ENCODE measurements around the gene PPP2R5B.
"Not testable (repeated sequence)": the region's sequence is repeated elsewhere in the genome, so short reads cannot be mapped to it uniquely, and the experiment has no call there.

The PPP2R5B gene

DNA sequence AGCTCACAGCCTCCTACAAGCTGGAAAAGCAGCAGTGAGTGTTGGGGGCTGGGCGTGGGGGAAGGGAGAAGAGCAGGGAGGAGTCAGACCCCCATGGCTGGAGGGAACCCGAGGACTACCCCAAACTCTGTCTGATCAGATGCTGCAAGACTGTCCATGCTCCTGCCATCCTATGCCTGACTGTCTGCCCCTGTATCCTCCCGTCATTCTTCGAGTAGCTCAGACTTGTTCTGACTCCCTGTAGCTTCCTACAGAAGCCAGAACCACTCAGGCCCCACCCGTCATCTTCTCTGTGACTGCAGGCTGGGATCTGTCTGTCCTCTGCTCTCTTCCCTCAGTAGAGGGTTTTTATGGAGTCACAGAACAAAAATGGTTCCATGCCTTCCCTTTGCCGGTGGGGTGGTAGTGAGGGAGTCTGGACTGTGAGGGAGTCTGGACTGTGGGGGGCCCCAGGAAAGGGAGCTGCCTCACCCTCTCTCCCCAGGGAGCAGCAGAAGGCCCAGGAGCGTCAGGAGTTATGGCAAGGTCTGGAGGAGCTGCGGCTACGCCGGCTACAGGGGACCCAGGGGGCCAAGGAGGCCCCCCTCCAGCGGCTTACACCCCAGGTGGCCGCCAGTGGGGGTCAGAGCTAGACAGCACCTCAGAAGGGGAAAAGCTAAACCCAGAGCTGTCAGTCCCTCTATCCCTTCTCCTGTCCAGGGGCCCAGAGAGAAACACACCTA lies 8.9 kb downstream of the PPP2R5B start:
- DNase-seq = no peak

DNA sequence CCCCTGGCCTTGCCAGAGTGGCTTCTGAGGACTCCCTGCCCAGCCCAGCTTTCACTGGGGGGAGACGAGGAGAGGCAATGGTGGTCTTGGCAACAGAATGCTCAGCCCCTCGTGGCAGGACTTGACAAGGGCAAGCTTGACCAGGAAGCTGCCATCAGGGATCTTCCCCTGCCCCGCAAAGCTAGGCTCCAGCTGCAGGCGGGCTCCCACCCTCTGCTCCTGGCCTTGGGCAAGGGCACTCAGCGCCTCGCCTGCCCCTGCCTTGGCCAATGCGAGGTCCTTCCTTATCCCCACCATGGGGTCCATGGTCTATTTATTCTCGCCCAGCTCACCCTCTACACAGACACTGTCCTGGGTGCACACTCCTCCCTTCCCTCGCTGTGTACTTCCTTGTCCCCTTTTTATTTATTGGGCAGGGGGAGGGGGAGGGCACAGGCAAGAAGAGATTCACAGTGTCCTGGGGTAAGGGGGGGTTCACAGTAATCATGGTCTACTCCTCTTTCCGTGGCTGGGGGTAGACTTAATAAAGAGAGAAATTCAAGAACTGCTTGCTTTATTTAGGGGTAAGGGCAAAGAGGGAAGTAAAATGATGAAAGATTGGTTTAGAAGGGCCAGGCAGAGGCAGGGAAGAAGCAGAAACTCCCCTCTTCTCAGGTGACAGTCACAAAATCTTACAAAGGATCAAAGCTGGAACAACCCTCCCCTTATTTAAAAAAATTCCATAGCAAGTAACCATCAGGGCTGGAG lies 9.6 kb downstream of the PPP2R5B start:
- DNase-seq = no peak

DNA sequence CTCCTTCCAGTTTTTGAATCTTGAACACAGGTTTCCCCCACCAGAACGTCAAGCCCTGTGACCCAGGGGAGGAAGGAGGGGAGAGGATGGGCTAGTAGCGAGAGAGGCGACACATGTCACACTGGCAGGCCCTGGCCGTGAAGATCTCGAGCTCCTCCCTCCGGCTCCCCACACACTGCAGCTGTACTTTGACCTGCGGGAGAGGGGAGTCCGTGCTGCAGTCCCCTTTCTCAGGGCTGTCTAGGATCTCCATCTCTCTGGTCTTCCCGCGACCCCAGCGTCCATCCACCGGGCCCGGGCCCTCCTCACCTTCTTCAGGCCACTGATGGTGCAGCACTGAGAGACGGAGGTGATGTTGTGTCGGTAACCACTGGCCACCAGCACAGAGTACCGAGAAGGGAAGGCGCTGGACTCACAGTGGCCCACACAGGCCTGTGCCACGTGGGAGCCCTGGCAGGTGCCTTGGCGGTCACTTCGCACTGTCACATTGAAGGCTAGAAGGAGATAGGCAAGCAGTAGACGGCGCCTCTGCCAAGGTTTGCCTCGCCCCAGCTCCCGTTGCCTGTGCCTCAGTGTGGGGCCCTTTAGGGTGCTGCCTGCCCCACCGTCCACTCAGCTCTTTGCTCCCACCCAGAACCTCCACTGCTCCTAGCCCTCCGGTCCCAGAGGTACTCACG lies 10.3 kb downstream of the PPP2R5B start:
- no peak for DNase-seq

DNA sequence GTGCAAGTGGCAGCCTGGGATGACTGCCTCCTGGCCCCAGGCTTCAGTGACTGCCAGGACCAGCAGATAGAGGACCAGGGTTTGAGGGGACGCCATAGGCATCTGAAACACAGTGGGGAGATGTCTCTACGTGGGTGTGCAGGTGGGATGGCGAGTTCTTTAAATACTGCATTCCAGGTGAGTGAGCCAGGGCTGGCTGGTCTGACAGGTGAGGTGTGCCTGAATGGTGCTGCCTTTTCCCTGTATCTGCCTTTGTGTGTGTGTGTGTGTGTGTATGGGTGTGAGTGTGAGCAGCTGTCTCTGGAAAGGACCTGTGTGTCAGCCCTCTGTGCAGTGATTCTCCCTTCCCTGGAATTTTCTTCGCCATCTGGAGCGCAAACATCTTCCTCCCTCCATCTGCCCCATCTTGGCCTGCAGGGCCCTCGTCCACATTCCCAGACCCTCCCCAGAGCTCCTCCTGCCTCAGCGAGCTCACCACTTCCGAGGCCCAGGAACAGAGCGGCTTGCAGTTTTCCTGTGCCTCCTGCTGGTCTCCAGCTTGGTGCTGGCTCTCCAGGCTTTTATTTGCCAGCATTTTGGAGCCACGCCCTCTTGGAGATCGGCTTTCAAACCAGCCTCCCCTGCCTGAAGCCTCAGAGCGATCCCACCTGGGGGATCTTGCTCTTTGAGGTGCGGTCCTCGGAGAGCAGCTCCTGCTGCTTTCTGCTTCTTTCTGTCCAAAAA lies 11.0 kb downstream of the PPP2R5B start, which contains the start of gene GPHA2:
Gene GPHA2, minus strand, starts transcription at position 535 of the 723 bp plus-strand sequence. Its CDS starts 433 bp downstream, at position 102.
- DNase-seq = no peak

DNA sequence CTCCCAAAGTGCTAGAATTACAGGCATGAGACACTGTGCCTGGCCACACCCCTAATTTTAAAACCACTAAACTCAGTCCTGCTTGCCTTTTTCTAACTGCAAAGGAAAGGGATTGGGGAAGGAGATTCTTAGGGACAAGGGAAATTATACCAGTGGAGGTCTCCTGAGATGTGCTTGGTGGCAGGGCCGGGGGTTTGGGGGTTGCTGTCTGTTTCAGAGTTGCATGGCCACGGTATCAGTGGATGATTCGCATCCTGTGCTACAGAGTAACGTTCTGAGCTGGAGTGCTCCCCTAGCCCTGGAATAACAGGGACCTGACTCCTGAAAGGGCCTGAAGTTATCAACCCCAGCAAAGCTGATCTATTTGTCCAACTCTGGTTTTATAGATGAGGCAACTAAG lies 12.1 kb downstream of the PPP2R5B start:
- no peak for DNase-seq

DNA sequence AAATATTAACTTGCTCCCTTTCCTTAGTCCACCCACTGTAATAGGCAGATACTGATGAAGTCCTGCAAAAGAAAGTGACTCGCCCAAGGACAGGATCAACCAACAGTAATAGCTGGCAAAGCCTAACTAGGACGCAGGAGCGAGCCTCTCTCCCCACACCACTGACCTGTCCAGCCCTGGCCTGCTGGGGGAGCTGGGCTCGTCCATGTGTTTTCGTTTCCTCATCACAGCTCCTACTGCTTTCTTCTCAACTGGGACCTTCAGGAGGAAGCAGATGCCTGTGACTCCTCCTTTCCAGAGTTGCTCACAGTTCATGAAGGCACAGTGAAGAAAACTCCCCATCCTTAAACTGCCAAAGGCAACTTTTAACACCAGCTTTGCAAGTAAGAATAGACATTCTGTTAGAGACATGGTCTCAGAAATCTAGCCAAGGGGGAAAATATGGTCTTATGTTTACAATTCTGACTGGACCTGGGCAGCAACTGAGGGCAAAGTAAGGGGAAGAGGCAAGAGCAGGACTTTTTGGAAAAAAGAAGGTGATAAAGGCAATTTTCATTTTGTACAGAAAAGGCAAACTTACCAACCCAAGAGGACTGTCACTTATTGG lies 22.8 kb downstream of the PPP2R5B start:
- DNase-seq = no peak

DNA sequence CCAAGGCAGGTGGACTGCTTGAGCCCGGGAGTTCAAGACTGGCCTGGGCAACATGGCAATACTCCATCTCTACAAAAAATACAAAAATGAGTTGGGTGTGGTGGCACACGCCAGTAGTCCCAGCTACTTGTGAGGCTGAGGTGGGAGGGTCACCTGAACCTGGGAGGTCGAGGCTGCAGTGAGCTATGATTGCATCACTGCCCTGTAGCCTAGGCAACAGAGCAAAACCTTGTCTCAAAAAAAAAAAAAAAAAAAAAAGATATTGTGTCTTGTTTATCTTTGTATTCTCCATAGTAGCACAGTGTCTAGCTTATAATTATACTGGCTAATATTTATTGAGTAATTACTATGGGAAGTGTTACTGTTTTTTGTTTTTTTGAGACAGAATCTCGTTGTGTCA lies 27.0 kb downstream of the PPP2R5B start:
- DNase-seq = no peak

DNA sequence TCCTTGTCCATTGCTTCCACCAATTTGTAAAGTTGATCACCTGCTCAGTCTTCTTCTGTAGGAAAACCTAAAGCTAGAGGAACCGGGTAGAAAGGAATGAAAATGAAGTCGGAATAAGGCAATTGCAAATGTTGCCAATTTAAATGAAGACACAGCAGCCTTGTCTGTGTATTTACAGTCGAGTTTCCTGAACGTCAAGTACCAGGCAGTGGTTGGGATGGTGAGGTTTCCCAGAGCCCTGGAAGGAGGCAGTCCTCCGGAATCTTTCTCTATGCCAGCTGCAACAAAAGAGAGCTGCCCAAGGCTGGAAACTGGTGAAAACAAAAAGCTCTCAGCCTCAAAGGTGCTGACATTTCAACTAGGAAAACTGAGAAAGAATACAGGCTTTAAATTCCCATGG lies 29.7 kb downstream of the PPP2R5B start:
- DNase-seq = no peak

DNA sequence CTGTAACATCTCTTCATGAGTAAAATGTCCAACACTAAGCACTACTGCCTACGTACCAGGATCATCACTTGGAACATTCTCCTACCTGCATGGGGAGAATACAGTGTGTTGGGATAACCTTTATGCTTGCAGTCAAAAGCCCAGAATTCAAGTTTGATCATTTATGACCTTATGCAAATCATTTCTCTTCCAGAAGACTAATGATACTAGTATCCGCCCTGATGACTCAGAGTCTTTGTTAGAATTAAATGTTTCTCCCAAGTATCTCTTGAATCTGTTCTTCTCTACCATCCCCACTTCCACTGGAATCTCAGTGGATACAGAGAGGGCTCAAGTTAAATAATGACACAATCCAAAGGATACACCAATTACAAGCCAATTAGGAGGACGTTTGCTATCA lies 35.0 kb downstream of the PPP2R5B start:
- no peak for DNase-seq

DNA sequence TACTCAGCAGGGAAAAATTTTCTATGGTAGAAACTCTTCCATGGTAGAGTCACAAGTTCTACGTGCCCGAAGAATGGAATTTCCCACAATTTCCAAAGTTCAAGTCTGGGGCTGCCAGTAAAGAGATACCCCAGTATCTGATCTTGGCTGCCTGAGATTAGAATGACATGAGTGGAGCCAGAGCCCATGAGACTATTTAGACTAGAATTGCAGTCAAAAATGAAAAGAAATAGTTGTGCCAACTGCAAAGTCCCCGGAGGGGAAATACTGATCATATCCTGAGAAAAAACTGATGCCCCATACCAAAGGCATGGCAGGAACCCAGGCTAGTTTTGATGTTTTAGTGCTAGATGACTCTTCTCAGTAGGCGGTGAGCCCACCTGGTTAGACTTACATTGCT lies 36.2 kb downstream of the PPP2R5B start:
- no peak for DNase-seq

DNA sequence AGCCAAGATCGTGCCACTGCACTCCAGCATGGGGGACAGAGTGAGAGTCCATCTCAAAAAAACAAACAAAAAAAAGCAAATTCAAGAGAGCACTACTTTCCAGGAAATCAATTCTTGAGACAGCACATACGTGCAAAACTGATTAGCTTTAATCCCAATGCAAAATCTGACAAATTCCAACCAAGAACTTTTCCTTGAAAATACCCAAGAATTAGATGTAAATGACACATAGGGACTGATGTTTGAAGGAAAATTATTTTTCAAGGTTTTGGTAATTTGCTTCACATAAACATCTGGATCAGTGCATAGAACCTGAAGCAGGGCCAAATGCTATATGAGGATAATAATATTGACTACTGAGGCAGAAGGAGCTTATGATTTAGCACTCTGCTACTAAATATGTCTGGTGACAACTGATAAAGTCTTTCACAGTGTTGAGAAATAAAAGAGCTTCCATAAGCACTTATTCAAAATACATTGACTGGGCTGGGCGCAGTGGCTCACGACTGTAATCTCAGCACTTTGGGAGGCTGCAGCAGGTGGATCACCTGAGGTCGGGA lies 38.7 kb downstream of the PPP2R5B start:
- no peak for DNase-seq

DNA sequence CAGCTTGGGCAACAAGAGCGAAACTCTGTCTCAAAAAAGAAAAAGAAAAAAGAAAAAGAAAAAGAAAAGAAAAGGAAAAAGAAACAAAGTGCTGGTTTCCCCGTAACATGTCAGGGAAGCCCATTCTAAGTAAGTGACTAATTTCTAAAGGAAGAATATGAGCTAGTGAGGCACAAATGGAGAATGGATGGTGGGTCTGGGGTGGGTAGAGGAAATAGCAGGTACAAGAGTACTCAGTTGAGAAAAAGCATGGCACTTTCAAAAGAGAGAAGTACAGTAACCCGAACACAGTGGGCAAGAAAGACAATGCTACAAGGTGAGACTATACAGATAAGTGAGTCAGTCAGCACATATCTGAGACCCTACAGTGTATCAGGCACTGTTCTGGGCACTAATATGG lies 42.9 kb downstream of the PPP2R5B start:
- DNase-seq = no peak

DNA sequence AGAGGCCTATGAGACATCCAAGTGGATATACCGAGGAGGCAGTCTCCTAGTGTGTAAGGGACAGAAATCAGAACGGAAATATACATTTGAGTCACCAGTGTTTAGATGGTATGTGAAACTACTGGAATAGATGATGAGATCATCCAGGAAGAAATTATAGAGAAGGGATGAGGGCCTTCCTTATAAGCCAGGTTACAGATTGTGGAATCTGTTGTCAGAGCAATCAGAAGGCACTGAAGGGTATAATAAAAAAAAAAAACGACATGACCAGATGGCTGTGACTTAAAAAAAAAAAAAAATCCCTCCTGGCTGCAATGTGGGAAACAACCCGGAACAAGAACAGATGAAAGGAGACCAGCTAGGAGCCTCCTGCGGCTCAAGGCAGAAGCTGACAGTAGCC lies 44.7 kb downstream of the PPP2R5B start:
- DNase-seq = no peak

DNA sequence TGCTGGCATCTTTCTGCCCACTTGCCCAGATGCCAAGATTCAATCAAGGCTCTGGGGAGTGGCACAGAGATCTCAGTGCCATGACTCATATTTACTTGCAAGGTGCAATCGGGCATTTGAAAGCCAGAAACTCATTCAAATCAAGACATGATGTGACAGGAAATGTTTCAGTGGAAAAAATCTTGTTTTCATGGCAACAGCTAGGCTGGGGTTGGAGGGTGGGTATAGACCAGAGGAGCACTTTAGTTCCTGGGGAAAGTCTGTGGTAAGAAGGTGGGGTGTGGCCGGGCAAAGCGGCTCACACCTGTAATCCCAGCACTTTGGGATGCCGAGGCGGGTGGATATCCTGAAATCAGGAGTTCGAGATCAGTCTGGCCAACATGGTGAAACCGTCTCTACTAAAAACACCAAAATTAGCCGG lies 46.3 kb downstream of the PPP2R5B start:
- DNase-seq = no peak

DNA sequence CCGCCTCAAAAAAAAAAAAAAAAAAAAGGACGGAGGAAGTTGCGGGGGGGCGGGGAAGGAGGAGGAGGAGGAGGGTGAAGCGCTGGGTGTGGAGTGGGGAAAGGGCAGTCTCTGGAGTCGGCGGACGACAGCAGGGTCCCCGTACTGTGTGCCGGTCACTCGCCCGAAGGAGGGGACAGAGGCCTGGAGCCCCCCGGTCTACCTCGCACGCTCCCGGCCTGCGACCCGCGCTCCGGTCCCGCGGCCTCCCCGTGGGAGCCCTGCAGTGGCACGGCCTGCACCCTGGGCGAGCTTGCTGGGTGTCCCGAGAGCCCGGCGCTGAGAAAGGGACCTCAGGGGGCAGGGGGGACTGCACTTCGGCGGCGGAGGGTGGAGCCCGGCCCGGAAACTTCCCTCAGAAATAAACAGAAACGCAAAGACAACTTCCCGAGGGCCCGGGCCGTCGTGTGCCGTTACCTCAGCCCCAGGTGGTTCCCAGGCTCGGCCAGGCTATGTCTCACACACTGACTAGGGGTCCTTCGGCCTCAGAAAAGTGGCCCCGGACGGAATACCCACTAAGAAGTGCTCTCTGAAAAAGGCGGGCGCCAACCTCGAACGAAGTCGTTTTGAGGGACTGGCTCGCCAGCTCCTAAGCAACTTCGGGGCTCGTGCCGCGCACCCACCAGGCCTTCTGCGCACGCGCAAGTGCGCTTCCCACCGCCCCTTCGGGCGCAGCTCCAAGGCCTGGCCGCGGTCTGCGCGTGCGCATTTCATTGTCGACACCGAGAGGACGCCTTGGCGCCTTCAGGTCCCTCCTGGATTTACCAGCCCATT lies 47.1 kb downstream of the PPP2R5B start, which contains the start of gene MAJIN:
Gene MAJIN, minus strand, starts transcription at position 688 of the 813 bp plus-strand sequence. CDS start 12,703 bp downstream, outside the sequence.
- peak; percentile 82 for DNase-seq

DNA sequence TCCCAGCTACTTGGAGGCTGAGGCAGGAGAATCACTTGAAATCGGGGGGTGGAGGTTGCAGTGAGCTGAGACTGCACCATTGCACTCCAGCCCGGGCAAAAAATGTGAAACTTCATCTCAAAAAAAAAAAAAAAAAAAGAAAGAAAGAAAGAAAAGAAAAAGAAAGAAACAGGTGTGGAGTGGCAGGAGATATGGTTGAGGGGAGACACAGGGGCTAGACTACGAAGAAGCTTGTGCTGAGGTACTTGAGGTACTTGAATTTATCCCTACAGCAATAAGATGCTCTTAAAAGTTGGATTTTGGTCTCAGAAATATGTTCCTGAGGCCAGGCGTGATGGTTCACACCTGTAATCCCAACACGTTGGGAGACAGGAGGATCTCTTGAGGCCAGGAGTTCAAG lies 49.6 kb downstream of the PPP2R5B start:
- DNase-seq = no peak

DNA sequence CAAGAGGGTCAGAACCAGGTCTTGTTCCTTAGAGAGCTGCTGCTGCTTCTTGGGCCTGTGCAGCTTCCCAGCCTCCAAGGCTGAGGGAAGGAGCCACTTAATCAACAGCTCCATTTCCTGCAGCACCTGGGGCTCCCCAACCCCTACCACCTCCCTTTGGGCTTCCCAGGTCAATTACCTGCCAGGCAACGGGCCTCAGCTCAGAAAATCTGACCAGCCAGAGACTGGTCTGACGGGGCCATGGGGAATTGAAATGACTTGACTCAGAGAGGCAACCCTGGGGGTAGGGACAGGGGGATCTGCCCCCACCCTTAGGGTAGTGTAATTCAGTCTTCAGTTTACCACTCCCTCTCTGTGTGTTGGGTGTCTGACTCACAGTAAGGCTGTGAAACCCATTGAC lies 52.2 kb downstream of the PPP2R5B start:
- DNase-seq = no peak

DNA sequence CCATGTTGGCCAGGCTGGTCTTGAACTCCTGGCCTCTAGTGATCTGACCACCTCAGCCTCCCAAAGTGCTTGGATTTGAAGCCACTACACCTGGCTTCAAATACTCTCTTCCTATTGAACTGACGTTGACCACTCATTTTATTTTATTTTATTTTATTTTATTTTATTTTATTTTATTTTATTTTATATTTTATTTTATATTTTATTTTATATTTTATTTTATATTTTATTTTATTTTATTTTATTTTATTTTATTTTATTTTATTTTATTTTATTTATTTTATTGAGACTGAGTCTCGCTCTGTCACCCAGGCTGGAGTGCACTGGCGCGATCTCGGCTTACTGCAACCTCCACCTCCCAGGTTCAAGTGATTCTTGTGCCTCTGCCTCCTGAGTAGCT lies 58.9 kb downstream of the PPP2R5B start:
- not testable (repeated sequence) for DNase-seq
